Fibroblast of skin of scalp (primary cell): ENCODE measurements around the gene SMARCE1.
"Not testable (repeated sequence)": the region's sequence is repeated elsewhere in the genome, so short reads cannot be mapped to it uniquely, and the experiment has no call there.

Source experiments
- DNase-seq: peaks from one replicate; pipeline ENCODE4 v3.0.0-alpha.2; 2013

The SMARCE1 gene

DNA sequence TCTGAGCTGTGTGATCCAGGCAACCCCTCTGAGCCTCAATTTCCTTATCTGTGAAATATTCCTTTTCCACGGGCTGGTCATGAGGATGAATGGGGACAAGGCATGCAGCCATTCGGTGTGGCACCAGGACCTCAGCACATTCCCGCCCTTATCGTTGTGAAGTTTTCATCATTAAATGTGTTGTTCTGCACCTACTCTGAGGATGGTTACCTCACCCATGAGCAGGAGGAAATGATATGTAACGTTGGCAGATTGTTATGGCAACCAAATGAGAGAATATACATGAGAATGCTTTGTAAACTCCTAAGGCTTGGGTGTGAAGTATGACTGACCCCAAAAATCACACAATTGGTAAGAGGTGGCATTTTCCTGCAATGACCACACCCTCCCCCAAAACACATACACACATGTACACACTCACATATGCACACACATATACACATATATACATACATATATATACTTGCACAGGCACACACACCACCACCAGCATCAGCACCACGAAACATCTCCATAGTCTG is 39.5 kb downstream of the SMARCE1 start:
- no peak for DNase-seq

DNA sequence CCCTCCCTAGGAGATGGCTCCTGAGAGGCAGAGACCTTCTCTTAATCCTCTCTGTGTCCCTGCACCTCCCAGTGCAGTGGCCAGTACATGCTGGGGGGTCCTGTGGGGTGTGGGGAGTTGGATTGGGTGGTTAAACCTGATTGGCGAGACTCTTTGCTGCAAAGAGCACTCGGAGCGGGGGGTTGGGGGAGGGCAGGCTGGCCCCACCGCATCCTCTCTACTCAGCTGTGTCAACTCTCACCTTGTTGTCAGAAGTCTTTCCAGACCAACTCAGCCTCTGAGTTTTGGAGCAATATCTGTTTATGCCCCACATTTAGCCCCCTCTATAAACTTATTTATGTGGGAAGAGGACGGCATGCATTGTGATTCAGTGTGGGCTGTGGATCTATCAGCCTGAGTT is 40.0 kb downstream of the SMARCE1 start:
- DNase-seq: no peak

DNA sequence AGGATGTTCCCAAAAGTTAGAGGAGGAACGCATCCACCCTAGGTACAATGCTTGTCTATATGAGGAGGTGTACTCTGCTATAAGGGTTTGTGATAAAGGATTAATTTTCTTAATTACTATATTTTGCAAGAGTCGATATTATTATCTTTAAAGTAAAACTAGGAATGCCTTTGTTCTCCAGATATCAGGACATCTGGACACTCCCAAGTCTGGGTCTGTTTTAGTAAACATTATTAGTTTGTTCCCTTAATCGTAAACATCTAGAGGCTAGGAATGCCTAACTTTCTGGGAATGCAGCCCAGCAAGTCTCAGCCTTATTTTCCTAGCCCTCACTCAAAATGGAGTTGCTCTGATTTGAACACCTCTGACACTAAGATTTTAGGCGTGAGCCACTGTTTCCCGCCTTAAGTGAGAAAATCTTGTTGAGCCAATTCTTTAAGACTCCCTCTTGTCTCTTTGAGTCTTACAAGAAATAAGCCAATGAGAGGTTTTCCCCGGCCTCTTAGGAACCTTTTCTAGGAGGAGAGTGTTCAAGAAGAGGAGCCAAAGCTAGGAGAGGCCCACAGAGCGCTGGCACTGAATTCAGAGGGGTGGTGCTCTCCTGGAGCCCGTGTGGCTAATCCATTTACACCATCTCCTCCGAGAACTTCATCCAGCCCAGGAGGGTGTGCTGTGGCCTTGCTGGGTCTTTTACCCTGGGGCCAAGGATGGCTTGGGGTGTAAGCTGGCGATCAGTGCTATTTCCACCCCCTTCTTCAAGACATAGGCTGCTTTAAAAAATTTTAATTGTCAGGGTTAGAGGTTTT is 40.9 kb downstream of the SMARCE1 start:
- no peak for DNase-seq

DNA sequence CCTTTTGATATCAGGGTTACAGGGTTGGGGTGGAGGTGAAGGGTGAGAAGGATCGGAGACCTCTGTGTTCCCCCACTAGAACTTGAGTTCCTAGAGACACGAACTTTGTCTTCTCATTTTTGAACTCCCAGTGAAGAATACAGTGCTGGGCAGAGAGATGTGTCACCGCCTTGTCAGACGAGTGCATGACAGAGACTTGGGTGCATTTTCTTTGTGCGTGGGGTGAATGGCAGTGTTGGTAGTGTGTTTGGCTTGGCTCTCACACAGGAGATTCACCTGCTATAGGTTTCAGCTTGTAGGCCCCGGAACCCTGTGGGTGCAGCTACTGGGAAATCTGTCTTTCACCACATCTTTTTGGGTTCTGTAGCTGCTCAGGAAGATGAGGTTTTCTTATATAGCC is 42.3 kb downstream of the SMARCE1 start:
- DNase-seq: no peak

DNA sequence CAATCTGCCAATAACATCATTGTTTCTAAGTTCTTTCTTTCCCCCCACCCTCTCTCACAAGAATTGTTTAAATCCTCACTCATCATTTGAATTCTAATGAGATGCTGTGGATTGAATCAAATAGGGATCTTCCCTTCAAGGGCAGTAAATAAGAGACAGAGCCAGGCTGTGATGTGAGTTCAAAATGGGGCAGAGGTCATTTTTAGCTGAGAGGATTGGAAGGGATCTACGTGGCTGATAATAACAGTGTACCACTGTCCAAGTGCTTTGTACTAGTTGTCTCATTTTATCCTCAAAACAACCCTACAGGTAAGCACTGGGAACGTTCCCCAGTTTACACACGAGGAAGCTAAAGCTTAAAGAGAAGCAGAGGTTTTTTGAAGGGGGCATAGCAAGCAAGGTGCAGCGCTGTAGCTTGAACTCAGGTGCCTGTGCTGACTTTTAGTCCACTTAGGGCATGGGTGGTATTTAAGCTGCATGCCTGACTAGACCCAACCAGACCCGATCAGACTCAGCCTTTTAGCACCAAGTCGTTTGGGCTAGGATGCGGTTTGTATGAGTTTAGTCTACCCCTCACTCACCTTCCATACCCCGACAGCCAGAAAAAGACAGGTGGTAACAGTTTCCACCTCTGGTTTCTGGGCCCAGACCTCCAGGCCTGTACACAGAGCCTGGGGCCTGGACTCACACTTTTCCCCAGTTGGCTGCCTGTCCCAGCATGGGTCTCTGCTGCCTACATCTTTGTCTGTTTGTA is 43.1 kb downstream of the SMARCE1 start:
- no peak for DNase-seq

DNA sequence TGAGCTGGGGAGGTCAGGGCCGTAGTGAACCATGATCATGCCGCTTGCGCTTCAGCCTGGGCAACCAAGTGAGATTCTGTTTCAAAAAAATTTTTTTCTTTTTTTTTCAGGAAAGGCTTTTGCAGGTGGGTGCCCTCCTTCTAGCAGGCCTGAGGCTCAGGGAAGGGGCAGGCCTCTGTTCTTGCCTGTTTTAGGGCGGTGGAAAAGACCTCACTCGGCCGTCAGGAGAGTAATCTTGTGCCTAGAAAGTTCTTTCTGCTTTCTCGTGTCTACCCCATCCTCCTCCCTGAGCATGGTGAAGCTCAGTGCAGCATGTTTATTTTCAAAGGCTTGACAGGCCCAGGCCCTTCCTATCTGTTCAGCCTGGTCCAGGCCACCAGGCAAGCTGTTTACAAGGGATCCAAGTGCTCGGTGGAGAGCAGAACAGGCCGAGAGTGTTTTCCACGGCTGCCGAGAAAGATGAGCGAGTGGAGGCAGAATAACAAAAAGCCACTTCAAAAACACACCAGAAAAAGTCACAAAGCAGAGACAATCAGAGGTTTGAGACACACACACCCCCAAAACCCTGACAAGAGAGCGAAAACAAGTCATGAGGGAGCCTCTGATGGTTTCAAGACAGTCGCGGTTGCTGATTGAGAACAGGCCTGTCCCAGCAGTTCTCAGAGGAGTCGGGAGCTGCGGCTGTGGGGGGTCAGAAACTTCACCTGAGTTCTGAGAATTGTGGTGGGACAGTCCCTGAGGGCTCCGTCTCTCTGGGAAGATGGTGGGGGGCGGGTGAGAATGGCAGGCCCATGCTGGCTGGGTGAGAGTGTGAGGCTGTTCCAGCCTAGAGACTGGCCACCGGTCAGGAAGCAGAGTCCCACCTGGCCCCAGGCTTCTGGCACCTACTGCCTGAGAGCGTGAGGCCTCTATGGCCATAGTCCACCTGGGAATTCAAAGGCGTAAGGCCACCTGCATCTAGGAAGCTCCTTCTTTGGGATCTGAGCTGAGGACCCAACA is 44.9 kb downstream of the SMARCE1 start:
- DNase-seq: no peak

DNA sequence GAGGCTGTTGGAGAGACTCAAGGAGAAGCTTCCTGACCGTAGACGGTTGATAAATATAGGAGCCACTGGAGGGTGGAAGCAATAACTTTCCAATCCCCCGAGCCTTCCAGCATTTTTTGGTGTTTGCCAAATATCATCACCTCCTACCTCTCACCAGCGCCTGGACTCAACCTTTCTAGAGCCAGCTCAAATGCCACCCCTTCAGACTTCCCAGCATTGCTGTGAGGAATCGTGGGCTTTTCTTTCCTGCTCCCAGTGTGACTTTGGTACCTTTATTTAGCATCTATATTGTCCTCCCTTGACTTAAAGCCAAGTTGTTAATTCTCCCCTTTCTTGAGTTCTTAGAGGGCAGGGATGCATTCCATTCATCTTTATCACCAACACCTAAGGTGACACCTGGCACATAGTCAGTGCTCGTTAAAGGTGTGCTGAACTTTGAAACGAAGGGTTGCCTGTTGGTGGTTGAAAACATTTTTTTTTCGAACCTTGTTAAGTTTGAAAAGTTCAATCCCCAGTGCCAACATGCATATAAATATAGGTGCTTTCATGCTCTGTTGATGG is 47.1 kb downstream of the SMARCE1 start:
- DNase-seq: no peak

DNA sequence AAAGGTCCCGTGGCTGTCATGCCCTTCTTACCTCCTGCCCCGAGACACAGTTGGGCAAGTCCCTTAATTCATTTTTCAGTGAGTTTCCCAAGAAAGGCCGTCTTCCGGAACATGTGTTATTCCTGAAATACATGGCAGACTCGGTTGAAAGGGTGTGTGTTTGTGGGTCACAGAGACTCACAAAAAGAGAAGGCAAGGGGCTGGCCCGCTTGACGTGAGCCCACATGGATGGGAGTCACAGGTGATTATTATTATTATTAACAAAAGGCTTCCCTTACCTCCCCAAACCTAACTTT is 48.2 kb downstream of the SMARCE1 start:
- no peak for DNase-seq

DNA sequence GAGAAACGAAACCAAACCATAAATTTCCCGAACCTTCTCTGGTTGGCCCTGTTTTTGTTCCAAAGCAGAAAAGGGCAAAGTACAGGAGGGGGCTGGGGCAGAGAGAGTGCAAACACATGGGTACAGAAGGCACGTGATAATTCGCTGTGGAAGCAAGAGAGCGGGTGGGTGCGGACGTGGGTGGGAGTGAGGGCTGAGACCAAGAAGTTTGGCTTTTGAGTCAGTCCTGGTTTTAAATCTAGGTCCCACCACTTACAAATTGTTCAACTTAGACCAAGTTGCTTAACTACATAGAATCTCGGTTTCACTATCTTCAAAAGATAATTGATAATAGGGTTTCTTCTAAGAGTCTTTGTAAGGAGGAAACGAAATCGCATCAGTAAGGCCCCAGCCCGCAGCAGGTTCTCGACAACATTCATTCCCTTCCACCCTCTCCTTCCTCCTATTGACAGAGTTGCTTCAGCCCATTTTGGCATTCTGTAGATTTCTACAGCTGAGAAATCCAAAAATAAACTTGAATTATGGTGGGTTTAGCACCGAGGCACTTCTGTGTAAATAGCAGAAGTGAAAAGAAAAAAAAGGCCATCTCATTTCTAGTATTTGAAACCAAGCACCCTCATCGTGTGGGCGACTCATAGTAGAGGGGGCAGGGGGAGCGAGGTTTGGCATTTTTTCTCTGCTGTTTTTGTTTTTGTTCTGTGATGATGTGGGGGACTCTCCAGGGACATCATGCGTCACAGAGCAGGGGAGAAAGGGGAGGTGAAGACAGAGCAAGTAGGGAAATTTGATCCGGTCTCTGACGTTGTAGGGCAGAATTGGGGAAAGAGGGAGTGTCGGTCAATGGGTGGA is 48.8 kb downstream of the SMARCE1 start:
- DNase-seq: peak; percentile 70

DNA sequence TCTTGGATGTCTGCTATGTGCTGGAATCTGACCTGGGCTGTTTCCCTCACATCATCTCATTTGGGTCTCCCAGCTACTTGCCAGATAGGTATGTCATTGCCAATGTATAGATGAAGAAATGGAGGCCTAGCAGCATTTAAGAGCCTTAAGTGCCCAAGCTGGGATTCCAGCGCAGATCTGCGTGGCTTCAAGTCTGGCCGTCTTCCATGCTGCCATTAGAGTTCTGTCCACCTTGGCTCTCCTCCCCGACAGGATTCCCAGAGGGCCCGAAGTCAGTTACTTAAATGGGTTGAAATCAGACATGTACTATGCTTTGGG is 49.4 kb downstream of the SMARCE1 start:
- no peak for DNase-seq

DNA sequence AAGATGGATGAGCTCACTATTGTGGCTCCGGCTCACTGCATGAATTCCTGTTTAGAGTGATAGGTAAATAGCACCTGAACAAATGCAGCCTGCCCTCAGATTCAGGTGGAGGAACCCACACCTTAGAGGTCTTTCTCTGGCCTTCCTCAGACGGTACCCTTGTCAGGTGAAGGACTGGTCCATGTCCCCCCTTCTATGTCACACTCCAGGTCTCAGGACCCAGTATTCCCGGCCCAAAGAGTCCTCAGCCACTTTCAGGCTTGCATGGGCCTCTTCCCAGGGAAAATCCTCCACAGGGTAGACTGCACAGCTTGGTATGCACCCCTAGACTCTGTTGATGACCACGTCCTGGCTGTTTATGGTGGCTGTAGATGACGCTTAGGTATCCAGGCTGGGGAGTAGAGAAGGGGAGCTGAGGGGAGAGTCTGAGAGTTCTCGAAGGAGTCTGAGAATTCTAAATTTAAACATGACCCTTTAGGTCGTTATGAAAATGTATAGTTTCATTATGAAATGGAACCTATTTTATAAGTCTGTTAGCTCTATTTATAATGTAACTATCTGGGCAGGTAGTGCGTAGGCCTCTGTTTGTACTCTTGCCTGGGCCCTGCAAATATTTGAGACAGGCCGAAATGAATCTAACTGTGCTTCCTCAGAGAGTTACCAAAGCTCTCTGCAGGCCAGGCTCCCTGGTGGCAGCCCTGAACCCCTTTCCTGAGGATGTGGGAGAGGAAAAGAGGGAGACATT is 49.9 kb downstream of the SMARCE1 start:
- DNase-seq: no peak

DNA sequence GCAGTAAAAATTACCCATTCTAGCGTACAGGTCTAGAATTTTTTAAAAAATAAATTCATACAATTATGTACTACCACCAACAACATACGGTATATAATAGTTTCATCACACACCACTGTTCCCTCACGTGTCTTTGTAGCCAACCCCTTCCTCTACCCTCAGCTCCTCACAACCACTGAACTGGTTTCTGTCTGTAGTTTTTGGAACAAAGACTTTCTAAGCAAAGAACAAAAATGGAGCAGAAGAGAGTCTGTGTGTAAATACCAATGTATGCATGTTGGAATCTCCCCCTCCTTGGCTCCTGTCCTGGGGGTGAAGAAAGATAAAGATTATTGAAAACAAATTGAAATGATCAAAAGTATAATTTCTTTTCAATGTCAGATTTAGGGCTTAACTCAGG is 50.5 kb downstream of the SMARCE1 start:
- DNase-seq: no peak

DNA sequence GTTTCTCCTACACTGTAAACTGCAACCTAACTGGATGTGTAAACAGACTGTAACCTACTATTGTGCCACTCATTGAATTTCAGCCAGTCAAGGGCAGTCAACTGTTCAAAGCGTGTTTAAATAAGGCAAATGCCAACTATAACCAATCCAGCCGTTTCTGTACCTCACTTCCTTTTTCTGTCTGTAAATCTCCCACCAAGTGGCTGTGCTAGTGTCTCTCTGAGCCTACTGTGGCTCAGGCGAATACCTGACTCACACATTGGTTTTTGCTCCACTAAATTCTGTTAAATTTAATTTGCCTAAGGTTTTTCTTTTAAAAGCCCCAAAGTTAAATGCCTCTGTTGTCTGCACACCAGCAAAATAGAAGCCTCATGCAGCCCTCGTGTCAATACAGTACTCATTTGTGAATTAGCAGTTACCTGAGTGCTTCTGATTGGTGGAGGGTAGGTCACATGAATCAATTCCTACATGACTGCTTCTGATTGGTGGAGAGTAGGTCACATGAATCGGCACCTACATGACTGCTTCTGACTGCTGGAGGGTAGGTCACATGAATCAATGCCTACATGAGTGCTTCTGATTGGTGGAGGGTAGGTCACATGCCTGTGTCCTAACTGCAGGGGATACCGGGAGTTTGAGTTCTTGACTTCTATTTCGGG is 51.2 kb downstream of the SMARCE1 start:
- DNase-seq: peak; percentile 12

DNA sequence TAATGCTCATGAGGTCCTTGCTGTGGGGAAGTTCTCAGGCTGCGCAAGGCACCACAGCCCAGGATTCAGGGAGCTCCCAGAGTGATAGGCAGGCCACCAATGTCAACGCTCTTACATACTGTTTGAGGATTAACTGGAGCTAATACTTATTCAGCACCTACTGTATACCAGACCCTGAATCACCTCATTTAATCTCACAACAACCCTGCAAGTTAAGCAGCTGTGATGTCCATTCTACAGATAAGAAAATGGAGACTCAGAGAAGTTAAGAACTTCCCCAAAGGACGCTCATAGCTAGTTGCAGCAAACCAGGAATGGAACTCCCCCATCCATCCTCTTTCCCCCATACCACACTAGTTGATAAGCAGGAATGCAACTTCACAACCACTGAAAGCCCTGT is 56.9 kb downstream of the SMARCE1 start:
- no peak for DNase-seq

DNA sequence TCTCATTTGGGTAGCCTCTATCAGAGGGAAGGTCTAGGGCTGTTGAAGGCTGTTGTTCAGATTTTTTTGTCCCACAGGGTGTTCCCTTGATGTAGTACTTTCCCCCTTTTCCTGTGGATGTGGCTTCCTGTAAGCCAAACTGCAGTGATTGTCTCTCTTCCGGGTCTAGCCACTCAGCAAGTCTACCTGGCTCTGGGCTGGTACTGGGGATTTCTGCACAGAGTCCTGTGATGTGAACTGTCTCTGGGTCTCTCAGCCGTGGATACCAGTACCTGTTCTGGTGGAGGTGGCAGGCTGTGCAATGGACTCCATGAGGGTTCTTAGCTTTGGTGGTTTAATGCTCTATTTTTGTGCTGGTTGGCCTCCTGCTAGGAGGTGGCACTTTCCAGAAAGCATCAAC is 59.1 kb downstream of the SMARCE1 start:
- DNase-seq: no peak

DNA sequence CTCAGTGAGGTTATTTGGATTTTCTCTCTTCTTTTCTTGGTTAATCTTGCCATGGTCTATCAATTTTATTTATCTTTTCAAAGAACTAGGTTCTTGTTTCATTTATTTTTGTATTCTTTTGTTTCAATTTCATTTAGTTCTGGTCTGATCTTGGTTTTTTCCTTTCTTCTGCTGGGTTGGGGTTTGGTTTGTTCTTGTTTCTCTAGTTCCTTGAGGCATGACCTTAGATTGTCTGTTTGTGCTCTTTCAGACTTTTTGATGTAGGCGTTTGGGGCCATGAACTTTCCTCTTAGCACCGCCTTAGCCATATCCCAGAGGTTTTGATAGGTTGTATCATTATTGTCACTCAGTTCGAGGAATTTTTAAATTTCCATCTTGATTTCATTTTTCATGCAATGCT is 61.4 kb downstream of the SMARCE1 start:
- DNase-seq: not testable (repeated sequence)

DNA sequence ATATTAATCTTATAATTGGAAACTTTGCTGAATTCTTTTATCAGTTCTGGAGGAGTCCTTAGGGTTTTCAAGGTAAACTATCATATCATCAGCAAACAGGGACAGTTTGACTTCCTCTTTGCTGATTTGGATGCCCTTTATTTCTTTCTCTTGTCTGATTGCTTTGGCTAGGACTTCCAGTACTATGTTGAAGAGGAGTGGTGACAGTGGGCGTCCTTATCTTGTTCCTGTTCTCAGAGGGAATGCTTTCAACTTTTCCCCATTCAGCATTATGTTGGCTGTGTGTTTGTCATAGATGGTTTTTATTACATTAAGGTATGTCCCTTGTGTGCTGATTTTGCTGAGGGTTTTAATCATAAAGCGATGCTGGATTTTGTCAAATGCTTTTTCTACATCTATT is 62.7 kb downstream of the SMARCE1 start:
- not testable (repeated sequence) for DNase-seq

DNA sequence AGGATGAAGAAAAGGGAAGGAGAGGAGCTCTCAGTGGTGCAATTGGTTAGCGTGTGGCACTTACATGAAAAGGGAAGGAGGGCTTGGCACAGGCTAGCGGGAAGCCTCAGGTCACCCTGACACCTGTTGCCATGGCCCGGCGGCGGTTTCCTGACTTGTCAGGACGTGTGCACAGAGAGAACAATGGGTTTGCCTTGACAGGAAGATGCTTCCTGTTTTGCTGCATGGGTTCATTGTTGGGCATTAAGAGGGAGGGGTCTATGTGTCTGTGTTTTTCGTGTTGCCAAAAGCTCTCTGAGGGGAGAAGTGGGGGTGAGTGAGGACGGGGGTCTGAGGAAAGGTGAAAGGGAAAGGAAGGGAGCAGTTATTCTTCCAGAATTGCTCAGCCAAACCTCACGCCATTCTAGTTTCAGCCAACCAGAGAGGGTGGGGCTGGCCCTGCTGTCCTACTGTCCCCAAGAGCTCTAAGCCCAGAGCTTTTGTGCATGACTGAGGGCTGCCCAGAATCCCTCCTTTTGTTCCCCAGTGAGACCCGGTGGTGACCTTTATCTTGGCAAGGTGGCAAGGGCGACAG is 65.2 kb downstream of the SMARCE1 start:
- no peak for DNase-seq

DNA sequence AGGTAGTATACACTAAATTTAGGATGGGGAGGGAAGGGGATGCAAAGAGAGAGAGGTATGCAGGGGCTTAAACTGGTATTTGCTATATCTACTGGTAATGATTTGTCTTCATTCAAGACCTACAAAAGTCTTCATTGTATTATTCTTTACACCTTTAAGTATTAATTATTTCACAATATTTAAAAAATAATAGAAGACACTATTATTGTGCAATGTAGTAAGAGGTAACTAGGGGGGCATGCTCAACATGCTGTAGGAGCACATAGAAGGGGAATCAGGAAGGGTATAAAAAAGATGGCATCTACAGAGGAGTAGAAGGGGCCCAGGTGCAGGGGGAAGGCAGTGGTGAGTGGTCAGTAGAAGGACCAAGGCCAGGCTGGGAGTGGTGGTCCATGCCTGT is 67.5 kb downstream of the SMARCE1 start:
- DNase-seq: no peak

DNA sequence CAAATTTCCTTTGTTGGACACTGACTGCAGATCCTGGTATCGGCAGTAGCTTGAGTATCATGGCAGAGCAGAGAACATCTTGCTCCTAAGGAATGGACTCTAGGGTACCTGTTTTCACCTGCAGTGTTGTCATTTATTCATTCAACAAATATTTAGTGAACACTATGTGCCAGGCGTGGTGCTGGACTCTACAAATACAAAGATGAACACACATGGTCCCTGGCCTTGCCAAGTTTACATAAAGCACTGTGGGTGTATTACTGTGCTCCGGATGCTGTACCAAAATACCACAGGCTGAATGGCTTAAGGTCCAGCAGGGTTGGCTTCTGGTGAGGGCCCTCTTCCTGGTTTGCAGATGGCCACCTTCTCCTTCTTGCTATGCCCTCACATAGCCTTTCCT is 68.1 kb downstream of the SMARCE1 start:
- DNase-seq: no peak
